ENCODE data around the gene GARIN5B.

GRCh38 chr19:55345101-55345817 lies 17.8 kb downstream of the GARIN5B start:
- TF ChIP-seq MAZ (IDR thresholded peaks at IDR 0.05; ENCODE audit: borderline replicate concordance, low read depth, low read length) (no peak), CEBPB (IDR thresholded peaks at IDR 0.05) (no peak), CTCF (IDR thresholded peaks at IDR 0.05) (no peak), EP300 (IDR thresholded peaks at IDR 0.05) (no peak)

Measured in A549 (cell line).